HEK293T (cell line): ENCODE results near the gene POLR3H.

Experiments
- BHLHE40 ChIP-seq: fragments of 450-650 bp; IDR thresholded peaks from 2 replicates; pipeline ENCODE4 v1.6.1; 2016; ENCODE audit warnings: mild to moderate bottlenecking, moderate library complexity, borderline replicate concordance
- FOXM1 ChIP-seq: fragments of 450-650 bp; IDR thresholded peaks from 2 replicates; pipeline ENCODE4 v1.6.1; 2017; ENCODE audit warnings: mild to moderate bottlenecking, borderline replicate concordance
- L3MBTL2 ChIP-seq: fragments of 450-650 bp; conservative IDR thresholded peaks from 2 replicates; pipeline ENCODE4 v1.6.1; 2016; ENCODE audit warnings: mild to moderate bottlenecking
- SP1 ChIP-seq: fragments of 450-650 bp; IDR thresholded peaks from 2 replicates; pipeline ENCODE4 v1.6.1; 2017
- SUZ12 ChIP-seq: fragments of 450-650 bp; IDR thresholded peaks from 2 replicates; pipeline ENCODE4 v1.6.1; 2016; ENCODE audit warnings: mild to moderate bottlenecking
- ZNF384 ChIP-seq: fragments of 450-650 bp; IDR thresholded peaks from 2 replicates; pipeline ENCODE4 v1.6.1; 2016
- TF ChIP-seq, protein P1 (sequence below): fragments of 450-650 bp; IDR thresholded peaks from 2 replicates; pipeline ENCODE4 v1.6.1; 2016

DNA sequence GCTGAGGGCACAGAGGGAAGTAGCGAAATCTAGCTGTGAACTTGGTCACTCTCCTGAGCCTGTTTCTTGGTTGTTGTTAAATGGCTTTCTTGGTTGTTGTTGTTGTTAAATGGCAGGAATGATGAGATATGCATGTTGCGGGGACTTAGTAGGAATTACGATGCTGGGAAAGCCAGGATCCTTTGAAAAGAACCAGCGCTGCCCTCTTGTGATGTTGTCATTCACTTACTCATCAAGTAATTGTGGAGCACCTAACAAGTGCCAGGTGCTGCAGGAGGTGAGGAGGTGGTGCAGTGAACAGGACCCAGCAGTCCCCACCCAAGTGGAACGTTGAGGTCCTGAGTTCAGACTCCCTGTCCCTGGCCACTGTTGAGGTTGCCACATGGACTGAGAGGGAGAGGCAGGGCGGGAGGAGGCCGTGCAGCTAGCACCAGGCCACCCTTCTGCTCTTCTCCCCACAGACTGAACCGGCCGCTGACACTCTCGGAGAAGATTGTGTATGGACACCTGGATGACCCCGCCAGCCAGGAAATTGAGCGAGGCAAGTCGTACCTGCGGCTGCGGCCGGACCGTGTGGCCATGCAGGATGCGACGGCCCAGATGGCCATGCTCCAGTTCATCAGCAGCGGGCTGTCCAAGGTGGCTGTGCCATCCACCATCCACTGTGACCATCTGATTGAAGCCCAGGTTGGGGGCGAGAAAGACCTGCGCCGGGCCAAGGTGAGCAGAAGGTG, 36.8 kb downstream of the POLR3H start:
- TF ChIP-seq SUZ12 = no peak
- TF ChIP-seq L3MBTL2 = no peak
- TF ChIP-seq FOXM1 = no peak
- no peak for TF ChIP-seq BHLHE40
- TF ChIP-seq SP1 = no peak
- TF ChIP-seq, protein P1, sequence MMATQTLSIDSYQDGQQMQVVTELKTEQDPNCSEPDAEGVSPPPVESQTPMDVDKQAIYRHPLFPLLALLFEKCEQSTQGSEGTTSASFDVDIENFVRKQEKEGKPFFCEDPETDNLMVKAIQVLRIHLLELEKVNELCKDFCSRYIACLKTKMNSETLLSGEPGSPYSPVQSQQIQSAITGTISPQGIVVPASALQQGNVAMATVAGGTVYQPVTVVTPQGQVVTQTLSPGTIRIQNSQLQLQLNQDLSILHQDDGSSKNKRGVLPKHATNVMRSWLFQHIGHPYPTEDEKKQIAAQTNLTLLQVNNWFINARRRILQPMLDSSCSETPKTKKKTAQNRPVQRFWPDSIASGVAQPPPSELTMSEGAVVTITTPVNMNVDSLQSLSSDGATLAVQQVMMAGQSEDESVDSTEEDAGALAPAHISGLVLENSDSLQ = no peak
- no peak for TF ChIP-seq ZNF384
